ENCODE results near the gene NRIP1.

GRCh38 chr21:15020797-15021196 is 44.0 kb downstream of the NRIP1 start:
- TF ChIP-seq CTCF (IDR thresholded peaks at IDR 0.05 in 8 of 11, conservative IDR thresholded peaks at IDR 0.05 in 3 of 11) (no peak), POLR2A (IDR thresholded peaks at IDR 0.05) (no peak), POLR2AphosphoS5 (IDR thresholded peaks at IDR 0.05) (no peak)

Measured in spleen (tissue), 7 donors.